H1 (cell line): ENCODE results near the gene SH3BP2. TPM values are rescaled to one million over a fixed set of nuclear protein-coding genes. Genes with fewer than 3 reads are reported as not detected.

Source experiments
- CTCF ChIA-PET: fragments of 300-600 bp; sonication (Branson Sonifier 250); formaldehyde crosslinking; loops from one replicate; lab custom pipeline; 2021; ENCODE audit not compliant: partially characterized antibody; lab: Charles Lee
- POLR2A ChIA-PET: fragments of 300-600 bp; sonication (Branson Sonifier 250); formaldehyde crosslinking; loops from one replicate; lab custom pipeline; 2021; ENCODE audit warnings: inconsistent platforms; ENCODE audit not compliant: partially characterized antibody; lab: Charles Lee
- DNase-seq, 2 experiments: peaks; one replicate each; pipeline versions ENCODE4 v3.0.0 to v3.0.0-alpha.2; 2010 to 2022; ENCODE audit warnings: low spot score in 2 of 2, low read depth in 1 of 2, mixed read lengths in 1 of 2
- FAIRE-seq: peaks from 2 replicates; lab custom pipeline; 2011; peaks lifted over from hg19 to GRCh38; lab: Jason Lieb, UNC
- H2AFZ ChIP-seq: 2 replicates; pipeline ENCODE4 v1.8.1; 2012; ENCODE audit warnings: low read length, inconsistent platforms
- H2AK5ac ChIP-seq: 2 replicates; pipeline ENCODE4 v1.6.1; 2013; ENCODE audit warnings: low read depth, low read length
- H2BK120ac ChIP-seq: replicated peaks from 2 replicates; pipeline ENCODE3; 2013; ENCODE audit warnings: low read depth, low read length, inconsistent platforms
- H2BK12ac ChIP-seq: 2 replicates; pipeline ENCODE4 v1.6.1; 2013; ENCODE audit warnings: low read depth, low read length
- H2BK15ac ChIP-seq: 2 replicates; pipeline ENCODE4 v1.6.1; 2013; ENCODE audit warnings: low read length
- H2BK20ac ChIP-seq: 2 replicates; pipeline ENCODE4 v1.6.1; 2013; ENCODE audit warnings: low read length
- H2BK5ac ChIP-seq: 2 replicates; pipeline ENCODE4 v1.6.1; 2013; ENCODE audit warnings: low read depth, low read length
- H3K14ac ChIP-seq: 2 replicates; pipeline ENCODE4 v1.6.1; 2013; ENCODE audit warnings: inconsistent platforms; ENCODE audit not compliant: insufficient read length
- H3K18ac ChIP-seq: 2 replicates; pipeline ENCODE4 v1.6.1; 2013; ENCODE audit warnings: low read length; ENCODE audit errors: extremely low read depth
- H3K23ac ChIP-seq: 2 replicates; pipeline ENCODE4 v1.6.1; 2013; ENCODE audit warnings: inconsistent platforms; ENCODE audit not compliant: insufficient read length
- H3K23me2 ChIP-seq: 2 replicates; pipeline ENCODE4 v1.6.1; 2013; ENCODE audit warnings: low read depth, low read length
- H3K27ac ChIP-seq: 2 replicates; pipeline ENCODE4 v1.6.1; 2011; ENCODE audit warnings: low read depth, low read length, inconsistent platforms
- H3K27me3 ChIP-seq, 4 experiments: replicated peaks in 1 of 4; 1 replicate in 1 of 4; 2 replicates in 3 of 4; pipeline versions ENCODE4 v1.6.1 to v1.8.1; 2011 to 2013; ENCODE audit warnings: low read length in 3 of 4, mild to moderate bottlenecking in 3 of 4, inconsistent platforms in 2 of 4, mixed read lengths in 2 of 4, moderate library complexity in 1 of 4; ENCODE audit not compliant: control insufficient read depth in 3 of 4, insufficient read depth in 3 of 4; ENCODE audit errors: extremely low read depth in 1 of 4
- H3K36me3 ChIP-seq, 4 experiments: 2 replicates each; pipeline versions ENCODE4 v1.6.1 to v1.8.1; 2011 to 2013; ENCODE audit warnings: mild to moderate bottlenecking in 4 of 4, low read length in 3 of 4, moderate library complexity in 2 of 4, control low read depth in 1 of 4, inconsistent platforms in 1 of 4; ENCODE audit not compliant: insufficient read depth in 4 of 4, control insufficient read depth in 2 of 4
- H3K4ac ChIP-seq: replicated peaks from 2 replicates; pipeline ENCODE3; 2013; ENCODE audit warnings: low read length, low read depth, mixed read lengths, inconsistent platforms; ENCODE audit not compliant: insufficient read length
- H3K4me1 ChIP-seq, 4 experiments: replicated peaks in 1 of 4; 1 replicate in 1 of 4; 2 replicates in 3 of 4; pipeline versions ENCODE4 v1.6.1 to v1.8.1; 2011 to 2013; ENCODE audit warnings: low read length in 3 of 4, inconsistent platforms in 2 of 4, mixed read lengths in 1 of 4; ENCODE audit not compliant: insufficient read depth in 4 of 4, control insufficient read depth in 3 of 4
- H3K4me2 ChIP-seq, 2 experiments: 2 replicates each; pipeline versions ENCODE4 v1.6.1 to v1.8.1; 2011 to 2013; ENCODE audit warnings: low read depth in 2 of 2, low read length in 2 of 2, control low read depth in 1 of 2, inconsistent platforms in 1 of 2, mild to moderate bottlenecking in 1 of 2; ENCODE audit not compliant: insufficient read depth in 1 of 2
- H3K4me3 ChIP-seq, 4 experiments: fragments of 200-600, 300-600 bp in 1 of 4; sonication (generic), shearing (Covaris generic), sonication (Bioruptor Twin) in 1 of 4; 2 replicates each; pipeline versions ENCODE4 v1.5.1 to v1.8.1; 2011 to 2016; ENCODE audit warnings: low read length in 4 of 4, low read depth in 3 of 4, control low read depth in 2 of 4, inconsistent platforms in 2 of 4, mild to moderate bottlenecking in 2 of 4, mixed read lengths in 1 of 4, moderate library complexity in 1 of 4; ENCODE audit not compliant: insufficient read depth in 2 of 4; ENCODE audit errors: extremely low read depth in 1 of 4
- H3K56ac ChIP-seq: replicated peaks from 2 replicates; pipeline ENCODE3; 2013; ENCODE audit warnings: low read depth, mild to moderate bottlenecking, mixed read lengths, low read length, inconsistent platforms; ENCODE audit not compliant: insufficient read length
- H3K79me1 ChIP-seq: 2 replicates; pipeline ENCODE4 v1.6.1; 2013; ENCODE audit warnings: low read depth, low read length, control low read depth
- H3K79me2 ChIP-seq, 2 experiments: 2 replicates each; pipeline versions ENCODE4 v1.6.1 to v1.8.1; 2012 to 2013; ENCODE audit warnings: low read length in 2 of 2, mild to moderate bottlenecking in 2 of 2, inconsistent platforms in 1 of 2; ENCODE audit not compliant: insufficient read depth in 2 of 2, control insufficient read depth in 1 of 2
- H3K9ac ChIP-seq, 4 experiments: replicated peaks in 1 of 4; 1 replicate in 1 of 4; 2 replicates in 3 of 4; pipeline versions ENCODE4 v1.6.1 to v1.8.1; 2011 to 2013; ENCODE audit warnings: low read depth in 3 of 4, low read length in 3 of 4, control low read depth in 2 of 4, mild to moderate bottlenecking in 2 of 4, moderate library complexity in 2 of 4, inconsistent platforms in 1 of 4; ENCODE audit errors: extremely low read depth in 1 of 4
- H3K9me3 ChIP-seq, 2 experiments: 2 replicates each; pipeline versions ENCODE4 v1.6.1 to v1.8.1; 2012 to 2013; ENCODE audit warnings: mild to moderate bottlenecking in 2 of 2, moderate library complexity in 2 of 2, control low read depth in 1 of 2, inconsistent platforms in 1 of 2, low read depth in 1 of 2, low read length in 1 of 2, mixed read lengths in 1 of 2; ENCODE audit not compliant: insufficient read depth in 2 of 2
- H4K20me1 ChIP-seq, 2 experiments: replicated peaks in 1 of 2; 2 replicates each; pipeline versions ENCODE3 to v1.8.1; 2011 to 2013; ENCODE audit warnings: inconsistent platforms in 2 of 2, low read length in 2 of 2, mild to moderate bottlenecking in 1 of 2; ENCODE audit not compliant: insufficient read depth in 2 of 2, control insufficient read depth in 1 of 2
- H4K5ac ChIP-seq: 2 replicates; pipeline ENCODE4 v1.6.1; 2013; ENCODE audit warnings: low read length, low read depth, mixed read lengths, inconsistent platforms; ENCODE audit not compliant: insufficient read length
- H4K8ac ChIP-seq: 2 replicates; pipeline ENCODE4 v1.8.0; 2013; ENCODE audit warnings: mild to moderate bottlenecking, moderate library complexity, low read length, inconsistent platforms; ENCODE audit not compliant: insufficient read depth; ENCODE audit errors: extremely low read depth
- H4K91ac ChIP-seq: replicated peaks from 2 replicates; pipeline ENCODE3; 2013; ENCODE audit warnings: low read length, mixed read lengths, inconsistent platforms; ENCODE audit not compliant: insufficient read length
- ATF3 ChIP-seq: IDR thresholded peaks from 2 replicates; pipeline ENCODE4 v1.6.1; 2011; ENCODE audit warnings: low read depth, mild to moderate bottlenecking, low read length; ENCODE audit not compliant: insufficient read depth
- CBX8 ChIP-seq: fragments of 300-800, 300-1000 bp; sonication (generic); IDR thresholded peaks from 2 replicates; pipeline ENCODE4 v1.7.1; 2016; ENCODE audit warnings: low read depth, low read length, borderline replicate concordance
- CHD2 ChIP-seq: IDR thresholded peaks from 2 replicates; pipeline ENCODE4 v1.6.1; 2012; ENCODE audit warnings: low read length, improper control_type of control experiment
- EP300 ChIP-seq, 2 experiments: IDR thresholded peaks; 1 replicate in 1 of 2; 2 replicates in 1 of 2; pipeline ENCODE4 v1.6.1; 2011 to 2012; ENCODE audit warnings: low read depth in 2 of 2, low read length in 2 of 2, mild to moderate bottlenecking in 2 of 2, borderline replicate concordance in 1 of 2, inconsistent platforms in 1 of 2, moderate library complexity in 1 of 2
- EZH2 ChIP-seq: fragments of 200-600 bp; sonication (generic); IDR thresholded peaks from 2 replicates; pipeline ENCODE4 v1.7.1; 2012; ENCODE audit warnings: low read depth, mild to moderate bottlenecking, moderate library complexity, low read length, inconsistent platforms; ENCODE audit not compliant: severe bottlenecking
- GABPA ChIP-seq: IDR thresholded peaks from 2 replicates; pipeline ENCODE4 v1.6.1; 2011; ENCODE audit warnings: mild to moderate bottlenecking, low read length, moderate library complexity, borderline replicate concordance; ENCODE audit not compliant: insufficient read depth
- JUND ChIP-seq: IDR thresholded peaks from 2 replicates; pipeline ENCODE4 v1.6.1; 2011; ENCODE audit warnings: mild to moderate bottlenecking, improper control_type of control experiment, low read length
- KDM1A ChIP-seq: fragments of 200-600, 300-600 bp; sonication (generic); IDR thresholded peaks from 2 replicates; pipeline ENCODE4 v1.7.1; 2016; ENCODE audit warnings: mild to moderate bottlenecking, low read length, borderline replicate concordance
- RFX5 ChIP-seq: IDR thresholded peaks from 2 replicates; pipeline ENCODE4 v1.6.1; 2011; ENCODE audit warnings: low read depth, low read length, improper control_type of control experiment, borderline replicate concordance
- SAP30 ChIP-seq: fragments of 300-600 bp; sonication (generic); IDR thresholded peaks from 2 replicates; pipeline ENCODE4 v1.7.1; 2012; ENCODE audit warnings: low read length, moderate library complexity, mild to moderate bottlenecking, inconsistent platforms; ENCODE audit not compliant: insufficient read depth, insufficient replicate concordance
- SP4 ChIP-seq: IDR thresholded peaks from 2 replicates; pipeline ENCODE4 v1.6.1; 2012; ENCODE audit warnings: low read length, inconsistent platforms
- SRF ChIP-seq: IDR thresholded peaks from 2 replicates; pipeline ENCODE4 v1.6.1; 2011; ENCODE audit warnings: mild to moderate bottlenecking, low read depth, low read length, moderate library complexity
- WGBS, 2 experiments: shearing (Covaris generic) in 1 of 2; methylation state at CpG; one replicate each; pipeline versions ENCODE4 v1.1.6 to v1.1.7; 2013 to 2015; ENCODE audit warnings: low lambda C conversion rate in 2 of 2, mixed read lengths in 2 of 2, inconsistent platforms in 1 of 2, low coverage in 1 of 2, missing lambda C conversion rate in 1 of 2; ENCODE audit not compliant: insufficient replicate concordance in 2 of 2, insufficient coverage in 1 of 2, insufficient read length in 1 of 2; ENCODE audit errors: extremely low coverage in 1 of 2, missing lambda C conversion rate in 1 of 2; 5-methylcytosine and 5-hydroxymethylcytosine counted together
- polyA plus RNA-seq, 7 experiments: library from polyadenylated mRNA; depleted of rRNA in 3 of 7; stranded (reverse) in 5 of 7; unstranded in 2 of 7; fragments of >200 nt in 5 of 7; fragments of 200-250 nt in 2 of 7; gene quantifications; 1 replicate in 5 of 7; 2 replicates in 1 of 7; 4 replicates in 1 of 7; pipeline versions ENCODE4 v1.2.1 to v1.2.3, GENCODE V29; 2011 to 2013; ENCODE audit warnings: missing spikeins in 2 of 7, mixed read lengths in 2 of 7
- total RNA-seq: library from RNA; stranded (reverse); fragmentation: NEBNext Ultra II Directional; extraction: Animal tissue kit (Norgen Biotek cat#: 25700); gene quantifications from 2 replicates; pipeline ENCODE4 v1.2.1, GENCODE V29; 2021
- TF ChIP-seq, protein P1 (sequence below): IDR thresholded peaks from 2 replicates; pipeline ENCODE4 v1.6.1; 2012; ENCODE audit warnings: inconsistent platforms

The SH3BP2 gene
- total and polyA plus RNA-seq, 2 of the 8 experiments (the other 6 are each of a cell fraction or from before 2014, with no cell fraction given), result 27.4 to 31.4 TPM

GRCh38 chr4:2833671-2834000 lies 40.8 kb downstream of the SH3BP2 start:
- 90% methylated on average over 7 of the region's 7 CpGs; no CpG with 5 or more reads in 1 of the 2 experiments for WGBS, 2 experiments
- Histone ChIP-seq H3K79me2 (no peaks in the 10 kb centered on the region), H4K20me1 (peaks cover 0 to 7% of the 10 kb centered on the region in 2 experiments), H3K27me3 (no peaks in the 10 kb centered on the region), H3K56ac (no peak overlapping the region), H3K4ac (no peak overlapping the region), H4K91ac (no peak overlapping the region), H4K8ac (no peak overlapping the region), H2BK120ac (no peak overlapping the region), H3K4me2 (no peak overlapping the region), H2AK5ac (no peak overlapping the region), H2AFZ (no peak overlapping the region), H3K4me1 (peaks cover 0 to 11% (median 5%) of the 10 kb centered on the region in 4 experiments; a peak in 6 of 7 replicates), H2BK5ac (no peak overlapping the region), H2BK15ac (no peak overlapping the region), H3K23me2 (no peaks in the 10 kb centered on the region), H3K9ac (no peak overlapping the region), H3K27ac (no peak overlapping the region), H3K4me3 (no peak overlapping the region), H3K79me1 (no peaks in the 10 kb centered on the region), H4K5ac (no peak overlapping the region), H3K9me3 (no peaks in the 10 kb centered on the region), H3K18ac (no peak overlapping the region; the same call in 1 of the 2 replicates), H3K36me3 (peaks cover 0 to 31% (median 19%) of the 10 kb centered on the region in 4 experiments), H2BK12ac (no peak overlapping the region), H3K23ac (no peak overlapping the region), H3K14ac (no peak overlapping the region), H2BK20ac (no peak overlapping the region)
- TF ChIP-seq SAP30 (no peak), RFX5 (no peak), CBX8 (no peak), SRF (no peak), SP4 (no peak), KDM1A (no peak), EP300 (IDR thresholded peaks at IDR 0.05; ENCODE audit: borderline replicate concordance in 1 of 2, low read depth in 2 of 2, low read length in 2 of 2) (no peak), EZH2 (no peak), JUND (no peak), ATF3 (no peak), CHD2 (no peak), GABPA (no peak)
- TF ChIP-seq, protein P1, sequence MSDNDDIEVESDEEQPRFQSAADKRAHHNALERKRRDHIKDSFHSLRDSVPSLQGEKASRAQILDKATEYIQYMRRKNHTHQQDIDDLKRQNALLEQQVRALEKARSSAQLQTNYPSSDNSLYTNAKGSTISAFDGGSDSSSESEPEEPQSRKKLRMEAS, result no peak
- POLR2A ChIA-PET, result interaction anchor here (0.7 to 8.8 kb wide), 2 partner anchors 13 to 70 kb away, joined by 3 to 75 read pairs; no protein-coding TSS in a partner anchor
- CTCF ChIA-PET, result interaction anchor here (0.9 kb wide), 1 partner anchor 24 kb away, joined by 3 read pairs; no protein-coding TSS in a partner anchor
- no peak for FAIRE-seq
- DNase-seq, result no peak
